ENCODE results near the gene RDM1.

Gene RDM1

DNA sequence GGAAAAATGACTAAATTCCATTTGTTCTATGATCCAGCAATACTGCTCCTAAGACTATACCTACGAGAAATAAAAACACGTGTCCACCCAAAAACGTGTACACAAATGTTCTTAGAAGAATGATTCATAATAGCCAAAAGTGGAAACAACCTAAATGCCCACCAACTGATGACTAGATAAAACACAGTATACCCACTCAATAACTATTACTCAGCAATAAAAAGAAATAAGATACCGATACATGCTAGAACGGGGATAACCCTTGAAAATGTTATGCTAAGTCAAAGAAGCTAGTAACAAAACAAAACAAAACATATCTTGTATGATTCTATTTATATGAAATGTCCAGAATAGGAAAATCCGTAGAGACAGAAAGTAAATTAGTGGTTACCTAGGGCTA is 33.1 kb upstream of the RDM1 start:
- TF ChIP-seq, protein P1, sequence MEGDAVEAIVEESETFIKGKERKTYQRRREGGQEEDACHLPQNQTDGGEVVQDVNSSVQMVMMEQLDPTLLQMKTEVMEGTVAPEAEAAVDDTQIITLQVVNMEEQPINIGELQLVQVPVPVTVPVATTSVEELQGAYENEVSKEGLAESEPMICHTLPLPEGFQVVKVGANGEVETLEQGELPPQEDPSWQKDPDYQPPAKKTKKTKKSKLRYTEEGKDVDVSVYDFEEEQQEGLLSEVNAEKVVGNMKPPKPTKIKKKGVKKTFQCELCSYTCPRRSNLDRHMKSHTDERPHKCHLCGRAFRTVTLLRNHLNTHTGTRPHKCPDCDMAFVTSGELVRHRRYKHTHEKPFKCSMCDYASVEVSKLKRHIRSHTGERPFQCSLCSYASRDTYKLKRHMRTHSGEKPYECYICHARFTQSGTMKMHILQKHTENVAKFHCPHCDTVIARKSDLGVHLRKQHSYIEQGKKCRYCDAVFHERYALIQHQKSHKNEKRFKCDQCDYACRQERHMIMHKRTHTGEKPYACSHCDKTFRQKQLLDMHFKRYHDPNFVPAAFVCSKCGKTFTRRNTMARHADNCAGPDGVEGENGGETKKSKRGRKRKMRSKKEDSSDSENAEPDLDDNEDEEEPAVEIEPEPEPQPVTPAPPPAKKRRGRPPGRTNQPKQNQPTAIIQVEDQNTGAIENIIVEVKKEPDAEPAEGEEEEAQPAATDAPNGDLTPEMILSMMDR (IDR thresholded peaks at IDR 0.05; ENCODE audit: insufficient read depth, low read length, poor library complexity, severe bottlenecking): no peak
- Histone ChIP-seq H3K27me3 (replicated peaks; ENCODE audit: control insufficient read depth, insufficient read depth, low read length) (no peaks in the 10 kb centered on the region), H3K36me3 (ENCODE audit: control insufficient read depth, insufficient read depth, low read length) (no peaks in the 10 kb centered on the region), H3K4me3 (replicated peaks; ENCODE audit: low read depth, low read length) (no peak overlapping the region)
- no peak for DNase-seq (ENCODE audit: extremely low read depth, insufficient read length)

DNA sequence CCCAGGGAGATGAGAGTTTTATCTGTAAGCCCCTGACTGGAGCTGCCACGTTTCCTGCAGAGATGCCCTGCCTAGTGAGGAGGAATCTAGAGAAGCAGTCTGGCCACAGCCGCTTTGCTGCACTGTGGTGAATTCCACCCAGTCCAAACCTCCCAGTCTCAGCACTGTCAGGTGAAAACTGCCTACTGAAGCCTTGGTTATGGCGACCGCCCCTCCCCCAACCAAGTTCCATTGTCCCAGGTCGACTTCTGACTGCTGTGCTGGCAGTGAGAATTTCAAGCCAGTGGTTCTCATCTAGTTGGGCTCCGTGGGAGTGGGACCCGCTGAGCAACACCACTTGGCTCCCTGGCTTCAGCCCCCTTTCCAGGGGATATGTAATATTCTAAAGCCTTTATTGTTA is 23.1 kb upstream of the RDM1 start:
- Histone ChIP-seq H3K27me3 (replicated peaks; ENCODE audit: control insufficient read depth, insufficient read depth, low read length) (no peaks in the 10 kb centered on the region), H3K36me3 (ENCODE audit: control insufficient read depth, insufficient read depth, low read length) (no peaks in the 10 kb centered on the region), H3K4me3 (replicated peaks; ENCODE audit: low read depth, low read length) (no peak overlapping the region)
- DNase-seq (ENCODE audit: extremely low read depth, insufficient read length): no peak
- TF ChIP-seq, protein P1 (IDR thresholded peaks at IDR 0.05; ENCODE audit: insufficient read depth, low read length, poor library complexity, severe bottlenecking): no peak

DNA sequence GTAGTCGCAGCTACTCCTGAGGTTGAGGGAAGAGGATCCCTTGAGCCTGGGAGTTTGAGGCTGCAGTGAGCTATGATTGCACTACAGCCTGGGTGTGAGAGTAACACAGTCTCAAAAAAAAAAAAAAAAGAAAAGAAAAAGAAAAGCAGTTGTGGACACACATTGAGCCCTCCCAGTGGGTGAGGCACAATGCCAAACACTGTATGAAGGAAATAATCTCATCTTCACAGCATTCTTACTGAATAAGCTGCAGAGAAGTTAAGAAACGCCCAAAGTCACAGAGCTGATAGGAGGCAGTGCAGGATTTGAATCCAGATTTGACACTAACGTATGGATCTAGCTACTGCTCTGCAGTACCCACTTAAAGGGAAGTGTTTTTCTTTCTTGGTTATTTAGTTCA is 18.8 kb upstream of the RDM1 start:
- TF ChIP-seq, protein P1 (IDR thresholded peaks at IDR 0.05; ENCODE audit: insufficient read depth, low read length, poor library complexity, severe bottlenecking): no peak
- no peak for DNase-seq (ENCODE audit: extremely low read depth, insufficient read length)
- Histone ChIP-seq H3K36me3 (ENCODE audit: control insufficient read depth, insufficient read depth, low read length) (no peaks in the 10 kb centered on the region), H3K4me3 (replicated peaks; ENCODE audit: low read depth, low read length) (no peak overlapping the region), H3K27me3 (replicated peaks; ENCODE audit: control insufficient read depth, insufficient read depth, low read length) (no peaks in the 10 kb centered on the region)

DNA sequence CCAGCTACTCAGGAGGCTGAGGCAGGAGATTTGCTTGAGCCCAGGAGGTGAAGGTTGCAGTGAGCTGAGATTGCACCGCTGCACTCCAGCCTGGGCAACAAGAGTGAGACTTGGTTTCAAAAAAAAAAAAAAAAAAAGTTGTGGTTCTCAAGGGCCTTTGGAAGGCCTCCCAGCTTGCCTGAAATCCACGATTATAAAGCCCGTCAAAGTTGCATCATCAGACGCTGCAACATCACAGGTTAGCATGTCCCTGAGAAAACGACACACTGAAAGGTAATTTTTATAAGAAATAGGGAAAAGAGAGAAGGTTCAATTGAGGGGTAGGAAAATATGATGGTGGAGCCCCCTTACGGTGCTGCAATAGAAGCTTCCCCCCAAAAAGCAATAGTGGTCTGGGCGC is 17.5 kb upstream of the RDM1 start:
- no peak for DNase-seq (ENCODE audit: extremely low read depth, insufficient read length)
- Histone ChIP-seq H3K27me3 (replicated peaks; ENCODE audit: control insufficient read depth, insufficient read depth, low read length) (no peaks in the 10 kb centered on the region), H3K4me3 (replicated peaks; ENCODE audit: low read depth, low read length) (no peak overlapping the region), H3K36me3 (ENCODE audit: control insufficient read depth, insufficient read depth, low read length) (no peaks in the 10 kb centered on the region)
- TF ChIP-seq, protein P1 (IDR thresholded peaks at IDR 0.05; ENCODE audit: insufficient read depth, low read length, poor library complexity, severe bottlenecking): no peak

DNA sequence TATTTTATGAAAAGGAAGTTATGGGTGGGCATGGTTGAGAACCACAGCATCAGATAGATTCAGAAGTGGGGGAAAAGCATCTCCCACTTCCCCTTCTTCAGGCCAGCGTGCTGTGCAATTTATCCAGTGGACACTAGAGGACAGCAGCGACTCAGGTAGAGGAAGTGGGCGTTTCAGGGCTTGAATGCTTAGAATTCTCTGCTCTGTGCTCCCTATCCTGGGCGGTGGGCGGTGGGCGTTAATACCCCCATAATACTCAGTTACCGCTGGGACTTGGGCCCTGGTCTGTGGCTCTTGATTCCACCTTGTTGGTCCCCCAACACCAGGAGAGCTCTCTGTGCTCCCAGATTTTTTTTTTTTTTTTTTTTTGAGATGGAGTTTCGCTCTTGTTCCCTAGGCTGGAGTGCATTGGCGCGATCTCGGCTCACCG is 16.6 kb upstream of the RDM1 start:
- DNase-seq (ENCODE audit: extremely low read depth, insufficient read length): no peak
- TF ChIP-seq, protein P1 (IDR thresholded peaks at IDR 0.05; ENCODE audit: insufficient read depth, low read length, poor library complexity, severe bottlenecking): peak; percentile 93
- H3K36me3 ChIP-seq (ENCODE audit: control insufficient read depth, insufficient read depth, low read length): no peaks in the 10 kb centered on the region
- no peaks in the 10 kb centered on the region for H3K27me3 ChIP-seq (replicated peaks; ENCODE audit: control insufficient read depth, insufficient read depth, low read length)
- no peak overlapping the region for H3K4me3 ChIP-seq (replicated peaks; ENCODE audit: low read depth, low read length)

DNA sequence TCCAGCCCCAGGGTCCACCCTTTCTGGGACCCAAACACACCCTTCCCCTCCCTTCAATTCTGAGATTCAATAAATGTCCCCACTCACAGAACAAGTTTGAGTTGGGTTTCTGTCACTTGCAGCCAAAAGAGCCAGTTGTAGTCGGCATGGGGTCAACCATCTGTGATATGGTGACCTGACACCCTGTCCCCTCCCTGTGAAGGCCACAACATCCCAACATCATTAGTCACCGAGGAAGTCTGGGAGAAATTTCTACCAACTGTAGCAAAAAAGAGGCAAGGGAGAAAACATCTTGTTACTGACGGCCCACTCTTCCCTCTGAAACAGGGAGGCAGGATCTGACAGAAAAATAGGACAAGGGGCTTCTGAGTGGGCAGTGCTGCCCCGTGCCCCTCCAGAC is 13.6 kb upstream of the RDM1 start:
- no peaks in the 10 kb centered on the region for H3K36me3 ChIP-seq (ENCODE audit: control insufficient read depth, insufficient read depth, low read length)
- TF ChIP-seq, protein P1 (IDR thresholded peaks at IDR 0.05; ENCODE audit: insufficient read depth, low read length, poor library complexity, severe bottlenecking): no peak
- no peak overlapping the region for H3K4me3 ChIP-seq (replicated peaks; ENCODE audit: low read depth, low read length)
- no peaks in the 10 kb centered on the region for H3K27me3 ChIP-seq (replicated peaks; ENCODE audit: control insufficient read depth, insufficient read depth, low read length)
- no peak for DNase-seq (ENCODE audit: extremely low read depth, insufficient read length)

All from GM06990 (cell line).